Fibroblast of lung (primary cell): ENCODE results near the gene SORL1-AS1.
A peak's percentile ranks its signal among the peaks of the same experiment; 100 is the strongest.

Source experiments
- DNase-seq, 2 donors: peaks; one replicate each; pipeline versions ENCODE4 v3.0.0 to v3.0.0-alpha.2; 2010; ENCODE audit warnings: low read depth in 2 of 2
- H2AFZ ChIP-seq: 2 replicates; pipeline ENCODE4 v1.5.1; 2012; ENCODE audit warnings: low read length, control low read depth, inconsistent platforms
- H3K27ac ChIP-seq: 2 replicates; pipeline ENCODE4 v1.5.1; 2011; ENCODE audit warnings: low read length, control low read depth; ENCODE audit not compliant: insufficient read depth
- H3K27me3 ChIP-seq: 2 replicates; pipeline ENCODE4 v1.5.1; 2011; ENCODE audit warnings: mild to moderate bottlenecking, low read length; ENCODE audit not compliant: control insufficient read depth, insufficient read depth
- H3K36me3 ChIP-seq: 2 replicates; pipeline ENCODE4 v1.5.1; 2011; ENCODE audit warnings: low read length; ENCODE audit not compliant: control insufficient read depth, insufficient read depth
- H3K4me1 ChIP-seq: 2 replicates; pipeline ENCODE4 v1.5.1; 2011; ENCODE audit warnings: low read length; ENCODE audit not compliant: control insufficient read depth, insufficient read depth; ENCODE audit errors: extremely low read depth
- H3K4me2 ChIP-seq: 2 replicates; pipeline ENCODE4 v1.5.1; 2011; ENCODE audit warnings: low read length, control low read depth; ENCODE audit not compliant: insufficient read depth; ENCODE audit errors: extremely low read depth
- H3K4me3 ChIP-seq, 4 experiments: fragments of 200-600 bp in 1 of 4; sonication (generic) in 1 of 4; replicated peaks in 1 of 4; 2 replicates each; pipeline ENCODE4 v1.5.1; 2011 to 2016; ENCODE audit warnings: low read length in 4 of 4, low read depth in 3 of 4, mild to moderate bottlenecking in 3 of 4, control low read depth in 2 of 4, inconsistent platforms in 1 of 4, mixed read lengths in 1 of 4; ENCODE audit not compliant: insufficient read depth in 1 of 4; ENCODE audit errors: control extremely low read depth in 1 of 4
- H3K79me2 ChIP-seq: 2 replicates; pipeline ENCODE4 v1.5.1; 2012; ENCODE audit warnings: mild to moderate bottlenecking, low read length, inconsistent platforms; ENCODE audit not compliant: control insufficient read depth, insufficient read depth
- H3K9ac ChIP-seq: 2 replicates; pipeline ENCODE4 v1.5.1; 2011; ENCODE audit warnings: mild to moderate bottlenecking, low read length, control low read depth; ENCODE audit not compliant: insufficient read depth
- H3K9me3 ChIP-seq: 2 replicates; pipeline ENCODE4 v1.5.1; 2012; ENCODE audit warnings: low read depth, low read length; ENCODE audit not compliant: control insufficient read depth, insufficient read depth
- H4K20me1 ChIP-seq: 2 replicates; pipeline ENCODE4 v1.5.1; 2011; ENCODE audit warnings: low read length; ENCODE audit not compliant: control insufficient read depth, insufficient read depth; ENCODE audit errors: extremely low read depth
- CTCF ChIP-seq, 2 donors: IDR thresholded peaks in 1 of 2; conservative IDR thresholded peaks in 1 of 2; 1 replicate in 1 of 2; 2 replicates in 1 of 2; pipeline ENCODE4 v1.5.1; 2011 to 2012; ENCODE audit warnings: low read length in 2 of 2, control low read depth in 1 of 2, inconsistent platforms in 1 of 2, low read depth in 1 of 2, mild to moderate bottlenecking in 1 of 2
- EZH2 ChIP-seq: IDR thresholded peaks from 2 replicates; pipeline ENCODE4 v1.5.1; 2012; ENCODE audit warnings: low read length, control low read depth, mild to moderate bottlenecking; ENCODE audit errors: missing control alignments

Gene SORL1-AS1

GRCh38 chr11:121451178-121451985 is 1.4 kb downstream of the SORL1-AS1 start:
- no peak for TF ChIP-seq CTCF (conservative IDR thresholded peaks at IDR 0.05 in 1 of 2, IDR thresholded peaks at IDR 0.05 in 1 of 2; ENCODE audit: low read depth in 1 of 2, low read length in 2 of 2)
- TF ChIP-seq EZH2 = no peak
- Histone ChIP-seq H3K79me2 (no peaks in the 10 kb centered on the region), H3K4me1 (no peaks in the 10 kb centered on the region), H3K36me3 (no peaks in the 10 kb centered on the region), H3K9me3 (no peaks in the 10 kb centered on the region), H3K4me2 (peak overlapping the region; percentile 78), H2AFZ (peak overlapping the region; percentile 60), H3K27ac (no peak overlapping the region), H3K9ac (peak overlapping the region; percentile 50), H4K20me1 (no peaks in the 10 kb centered on the region), H3K4me3 (peak overlapping the region; percentile 48 to 72 (median 60)), H3K27me3 (peaks cover 19% of the 10 kb centered on the region)
- DNase-seq = no peak

- Histone ChIP-seq H3K9ac (no peak overlapping the region), H2AFZ (no peak overlapping the region), H3K27me3 (peaks cover 17% of the 10 kb centered on the region), H3K9me3 (no peaks in the 10 kb centered on the region), H3K79me2 (no peaks in the 10 kb centered on the region), H4K20me1 (no peaks in the 10 kb centered on the region), H3K4me1 (no peaks in the 10 kb centered on the region), H3K4me3 (no peak overlapping the region), H3K4me2 (no peak overlapping the region), H3K27ac (no peak overlapping the region), H3K36me3 (no peaks in the 10 kb centered on the region)
- TF ChIP-seq CTCF (conservative IDR thresholded peaks at IDR 0.05 in 1 of 2, IDR thresholded peaks at IDR 0.05 in 1 of 2; ENCODE audit: low read depth in 1 of 2, low read length in 2 of 2) (no peak), EZH2 (no peak)
- no peak for DNase-seq
Observed at GRCh38 chr11:121450401-121450800, 2.4 kb downstream of the SORL1-AS1 start.

- H4K20me1 ChIP-seq = no peaks in the 10 kb centered on the region
- H3K27ac ChIP-seq = no peak overlapping the region
- TF ChIP-seq CTCF (conservative IDR thresholded peaks at IDR 0.05 in 1 of 2, IDR thresholded peaks at IDR 0.05 in 1 of 2; ENCODE audit: low read depth in 1 of 2, low read length in 2 of 2) (no peak), EZH2 (no peak)
- no peak overlapping the region for H2AFZ ChIP-seq
- no peak overlapping the region for H3K4me3 ChIP-seq
- H3K36me3 ChIP-seq = no peaks in the 10 kb centered on the region
- no peak overlapping the region for H3K9ac ChIP-seq
- no peaks in the 10 kb centered on the region for H3K79me2 ChIP-seq
- no peak overlapping the region for H3K4me2 ChIP-seq
- H3K27me3 ChIP-seq = peaks cover 16% of the 10 kb centered on the region
- H3K9me3 ChIP-seq = no peaks in the 10 kb centered on the region
- H3K4me1 ChIP-seq = no peaks in the 10 kb centered on the region
- no peak for DNase-seq
Observed at GRCh38 chr11:121449626-121450025, 3.1 kb downstream of the SORL1-AS1 start.
